HUES64 (cell line): ENCODE results near the gene LCE1D.

Source experiments
- H3K27ac ChIP-seq: 2 replicates; pipeline ENCODE4 v1.7.0; 2013; ENCODE audit warnings: low read depth, low read length, inconsistent platforms
- H3K27me3 ChIP-seq: 2 replicates; pipeline ENCODE4 v1.6.1; 2013; ENCODE audit warnings: mild to moderate bottlenecking, low read length; ENCODE audit not compliant: insufficient read depth
- H3K36me3 ChIP-seq: 2 replicates; pipeline ENCODE4 v1.6.1; 2013; ENCODE audit warnings: mild to moderate bottlenecking, low read length; ENCODE audit not compliant: insufficient read depth
- H3K4me1 ChIP-seq: 2 replicates; pipeline ENCODE4 v1.6.1; 2013; ENCODE audit warnings: mild to moderate bottlenecking, low read length, moderate library complexity; ENCODE audit not compliant: insufficient read depth
- H3K4me3 ChIP-seq: 2 replicates; pipeline ENCODE4 v1.5.1; 2013; ENCODE audit warnings: mild to moderate bottlenecking, low read length, moderate library complexity
- H3K9ac ChIP-seq: 2 replicates; pipeline ENCODE4 v1.6.1; 2013; ENCODE audit warnings: mild to moderate bottlenecking, low read depth, low read length
- H3K9me3 ChIP-seq: 2 replicates; pipeline ENCODE4 v1.6.1; 2013; ENCODE audit warnings: low read depth, low read length; ENCODE audit not compliant: insufficient read depth
- WGBS: fragments of 150-250, 120-280 bp; methylation state at CpG from one replicate; pipeline ENCODE4 v1.1.7; 2013; ENCODE audit warnings: missing lambda C conversion rate; 5-methylcytosine and 5-hydroxymethylcytosine counted together

LCE1D gene

DNA sequence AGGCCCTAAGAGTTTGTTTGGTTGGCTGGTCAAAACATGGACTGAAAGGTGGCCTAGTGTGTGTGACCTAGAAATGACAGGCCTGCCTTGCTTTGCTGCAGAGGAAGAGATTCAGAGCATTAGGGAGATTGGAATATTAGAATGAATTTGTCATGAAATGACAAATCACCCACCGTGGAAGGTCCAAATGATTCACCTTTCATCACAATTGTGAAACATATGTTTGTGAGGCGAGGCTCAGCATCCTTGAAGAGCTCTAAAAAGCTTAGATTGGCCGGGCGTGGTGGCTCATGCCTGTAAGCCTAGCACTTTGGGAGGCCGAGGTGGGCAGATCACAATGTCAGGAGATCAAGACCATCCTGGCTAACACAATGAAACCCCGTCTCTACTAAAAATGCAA lies 20.8 kb downstream of the LCE1D start:
- WGBS, result 79% methylated on average over 6 of the region's 6 CpGs
- Histone ChIP-seq H3K36me3 (no peaks in the 10 kb centered on the region), H3K4me1 (no peaks in the 10 kb centered on the region), H3K27ac (no peak overlapping the region), H3K9ac (no peak overlapping the region), H3K4me3 (no peak overlapping the region), H3K27me3 (no peaks in the 10 kb centered on the region), H3K9me3 (peaks cover 83% of the 10 kb centered on the region)

DNA sequence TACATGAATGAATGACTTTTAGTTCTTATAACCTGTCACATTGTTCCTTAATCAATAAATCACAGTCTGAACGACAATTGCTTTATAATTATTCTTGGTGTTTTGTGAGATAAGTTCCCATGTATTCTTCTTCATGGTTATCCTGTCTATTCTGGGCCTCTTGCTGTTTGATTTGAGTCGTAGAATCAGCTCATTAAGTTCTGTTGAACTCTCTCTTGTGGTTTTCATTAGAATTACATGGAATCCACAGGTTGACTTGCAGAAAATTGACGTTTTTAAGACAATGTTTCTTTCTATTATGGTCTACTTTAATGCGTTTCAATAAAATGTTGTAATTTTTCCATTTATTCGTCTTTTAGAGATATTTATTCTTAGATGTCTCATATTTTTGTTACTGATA lies 26.8 kb downstream of the LCE1D start:
- Histone ChIP-seq H3K9ac (no peak overlapping the region), H3K36me3 (no peaks in the 10 kb centered on the region), H3K4me3 (no peak overlapping the region), H3K27ac (no peak overlapping the region), H3K27me3 (no peaks in the 10 kb centered on the region), H3K9me3 (peaks cover 93% of the 10 kb centered on the region), H3K4me1 (no peaks in the 10 kb centered on the region)
- 19% methylated on average over 2 of the region's 5 CpGs for WGBS

DNA sequence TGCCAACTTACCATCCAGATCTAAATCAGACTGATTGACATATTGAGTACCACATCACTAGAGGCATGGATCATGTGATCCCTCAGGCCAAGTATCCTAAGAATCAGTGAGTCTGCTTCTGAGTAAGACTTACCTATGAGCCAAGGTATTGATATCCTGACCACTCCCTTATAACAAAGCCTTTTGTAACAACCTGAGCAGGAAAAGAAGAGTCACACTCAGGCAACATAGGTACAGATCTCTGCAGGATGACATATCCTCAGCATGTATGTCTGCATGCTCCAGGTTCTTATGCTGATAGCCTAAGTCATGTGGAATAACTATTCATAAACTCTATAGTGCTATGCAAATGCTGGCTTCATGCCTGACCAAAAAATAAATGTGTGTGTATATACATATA lies 28.4 kb downstream of the LCE1D start:
- no peaks in the 10 kb centered on the region for H3K27me3 ChIP-seq
- no peak overlapping the region for H3K9ac ChIP-seq
- no peak overlapping the region for H3K27ac ChIP-seq

DNA sequence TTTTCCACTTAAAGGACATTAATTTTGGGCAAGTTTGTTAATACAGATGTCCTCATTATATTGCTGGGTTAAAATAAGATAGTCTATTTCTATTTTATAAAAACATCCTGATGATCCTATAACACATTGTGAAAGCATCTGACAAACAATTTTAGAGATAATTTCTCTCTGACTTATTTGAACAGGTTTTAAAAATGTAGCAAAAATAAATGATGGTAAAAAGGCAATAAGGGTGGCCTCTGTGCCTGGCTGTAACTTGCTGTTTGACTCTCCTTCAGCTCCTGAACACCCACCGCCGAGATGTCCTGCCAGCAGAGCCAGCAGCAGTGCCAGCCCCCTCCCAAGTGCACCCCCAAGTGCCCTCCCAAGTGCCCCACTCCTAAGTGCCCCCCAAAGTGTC lies 30.7 kb downstream of the LCE1D start, which contains the start of gene LCE1A:
TSS of gene LCE1A (plus strand) at position 301 of the 400 bp plus-strand sequence. CDS start at position 301, 0 bp downstream.
- H3K9ac ChIP-seq, result no peak within 1 kb of the TSS
- no peaks in the 10 kb centered on the region for H3K4me1 ChIP-seq
- H3K4me3 ChIP-seq, result no peak within 1 kb of the TSS
- peaks cover 77% of the 10 kb centered on the region for H3K9me3 ChIP-seq
- no peaks in the 10 kb centered on the region for H3K36me3 ChIP-seq
- H3K27me3 ChIP-seq, result no peaks in the 10 kb centered on the region
- H3K27ac ChIP-seq, result no peak within 1 kb of the TSS
- WGBS, result 76% methylated on average over 2 of the region's 2 CpGs

More for the DNA sequence above, 28.4 kb downstream of the LCE1D start:
- Histone ChIP-seq H3K36me3 (no peaks in the 10 kb centered on the region), H3K9me3 (peaks cover 92% of the 10 kb centered on the region), H3K4me3 (no peak overlapping the region), H3K4me1 (no peaks in the 10 kb centered on the region)

DNA sequence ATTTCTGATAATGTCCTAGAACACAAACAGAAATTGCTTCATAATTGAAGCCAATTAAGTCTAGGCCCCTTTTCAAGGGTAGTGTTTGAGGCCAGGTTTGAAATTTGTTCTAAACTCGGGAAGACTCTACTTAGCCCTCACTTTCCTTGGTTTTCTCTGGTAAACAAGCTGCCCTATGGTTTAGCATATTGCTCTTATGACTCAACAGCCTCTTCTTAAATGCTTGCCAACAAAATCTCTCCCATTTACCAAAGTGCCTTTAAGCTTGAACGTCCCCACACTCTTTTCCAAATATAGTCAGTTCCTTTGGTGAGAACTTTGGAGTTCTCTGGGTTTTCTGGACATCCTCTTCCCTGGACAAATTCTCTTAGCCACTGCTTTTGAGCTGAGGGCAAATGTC lies 40.3 kb downstream of the LCE1D start:
- H3K4me3 ChIP-seq, result no peak overlapping the region
- peaks cover 49% of the 10 kb centered on the region for H3K9me3 ChIP-seq
- 34% methylated on average over 2 of the region's 2 CpGs for WGBS
- no peaks in the 10 kb centered on the region for H3K36me3 ChIP-seq
- no peaks in the 10 kb centered on the region for H3K4me1 ChIP-seq
- H3K27ac ChIP-seq, result no peak overlapping the region
- no peaks in the 10 kb centered on the region for H3K27me3 ChIP-seq
- H3K9ac ChIP-seq, result no peak overlapping the region

DNA sequence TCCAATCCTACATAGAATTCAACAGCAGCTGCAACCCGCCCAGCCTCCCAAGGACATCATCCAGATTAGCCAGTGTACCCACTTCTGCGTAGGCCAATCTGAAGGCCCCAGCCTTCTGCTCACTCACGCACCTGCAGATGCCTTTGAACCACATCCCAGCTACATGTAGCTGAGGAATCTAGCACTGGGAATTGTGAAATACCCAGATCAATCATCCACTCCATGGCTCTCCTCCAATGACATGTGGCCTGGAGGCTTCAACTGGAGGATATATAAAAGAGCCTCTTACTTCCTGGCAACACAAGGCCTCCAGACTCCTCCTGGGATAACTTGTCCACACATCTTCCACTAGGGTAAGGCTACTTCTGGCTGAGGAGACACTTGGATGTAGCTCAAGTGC lies 46.0 kb downstream of the LCE1D start, which contains the start of gene LCE6A:
TSS of gene LCE6A (plus strand) at position 301 of the 400 bp plus-strand sequence. CDS start 665 bp downstream, outside the sequence.
- no peaks in the 10 kb centered on the region for H3K36me3 ChIP-seq
- H3K9ac ChIP-seq, result no peak within 1 kb of the TSS
- H3K4me3 ChIP-seq, result no peak within 1 kb of the TSS
- H3K4me1 ChIP-seq, result no peaks in the 10 kb centered on the region
- H3K27me3 ChIP-seq, result no peaks in the 10 kb centered on the region
- H3K9me3 ChIP-seq, result peaks cover 91% of the 10 kb centered on the region
- H3K27ac ChIP-seq, result no peak within 1 kb of the TSS
- 69% methylated on average over 3 of the region's 3 CpGs for WGBS
